HepG2 (cell line): Measurements from ENCODE around the gene AFF4. TPM values are rescaled to one million over a fixed set of nuclear protein-coding genes. Genes with fewer than 3 reads are reported as not detected.

Experiments used
- ATAC-seq: fragments of 200-7000 bp; cut with Tn5 transposase; 3 replicates; pipeline ENCODE4 v1.9.1; 2020; ENCODE audit warnings: mild to moderate bottlenecking, moderate library complexity
- BruUV-seq: library from RNA; stranded (reverse); fragments of 400-500 nt; replicated peaks from 2 replicates; lab custom pipeline; 2021; lab: Mats Ljungman, UMichigan
- CTCF ChIA-PET: fragments of 300-600 bp; formaldehyde crosslinking; extraction: SDS; loops from one replicate; lab custom pipeline; 2021; ENCODE audit warnings: low total read pairs, inconsistent platforms, low intra/inter-chr PET ratio; lab: Yijun Ruan, JAX
- POLR2A ChIA-PET: fragments of 350-600 bp; sonication (Branson Sonifier 250); formaldehyde crosslinking; loops from one replicate; lab custom pipeline; 2020; ENCODE audit warnings: antibody characterized with exemption, inconsistent platforms; lab: Yijun Ruan, JAX
- DNase-seq: peaks from one replicate; pipeline ENCODE4 v3.0.0-alpha.2; 2015; ENCODE audit warnings: low spot score
- FAIRE-seq: peaks from 3 replicates; lab custom pipeline; 2011; peaks lifted over from hg19 to GRCh38; lab: Jason Lieb, UNC
- H2AFZ ChIP-seq: one replicate; pipeline ENCODE4 v1.6.1; 2011; ENCODE audit warnings: low read length, inconsistent platforms
- H3K27ac ChIP-seq: fragments of 300-600 bp; 3 replicates; pipeline ENCODE4 v1.8.0; 2011; ENCODE audit warnings: mixed run types, mild to moderate bottlenecking, mixed read lengths, low read length, inconsistent platforms; ENCODE audit not compliant: insufficient read depth; ENCODE audit errors: extremely low read length
- H3K27me3 ChIP-seq, 2 experiments: fragments of 200-600 bp in 1 of 2; 2 replicates in 1 of 2; 3 replicates in 1 of 2; pipeline versions ENCODE4 v1.6.0 to v1.8.0; 2011; ENCODE audit warnings: low read length in 2 of 2, mild to moderate bottlenecking in 2 of 2, moderate library complexity in 2 of 2, inconsistent platforms in 1 of 2; ENCODE audit not compliant: insufficient read depth in 2 of 2, control insufficient read depth in 1 of 2
- H3K36me3 ChIP-seq, 2 experiments: fragments of 200-600 bp in 1 of 2; replicated peaks in 1 of 2; 2 replicates in 1 of 2; 3 replicates in 1 of 2; pipeline versions ENCODE4 v1.5.1 to v1.8.0; 2011; ENCODE audit warnings: low read length in 2 of 2, inconsistent platforms in 1 of 2; ENCODE audit not compliant: insufficient read depth in 2 of 2, control insufficient read depth in 1 of 2
- H3K4me1 ChIP-seq: 2 replicates; pipeline ENCODE4 v1.5.1; 2012; ENCODE audit warnings: low read length, inconsistent platforms; ENCODE audit not compliant: insufficient read depth
- H3K4me2 ChIP-seq: 2 replicates; pipeline ENCODE4 v1.6.0; 2011; ENCODE audit warnings: low read depth, low read length, inconsistent platforms
- H3K4me3 ChIP-seq, 3 experiments: fragments of 200-600 bp in 1 of 3; sonication (generic), shearing (Covaris generic) in 1 of 3; replicated peaks in 1 of 3; 2 replicates each; pipeline ENCODE4 v1.5.1; 2011 to 2016; ENCODE audit warnings: low read length in 3 of 3, inconsistent platforms in 2 of 3, low read depth in 2 of 3, mild to moderate bottlenecking in 2 of 3, control low read depth in 1 of 3, mixed read lengths in 1 of 3; ENCODE audit not compliant: insufficient read depth in 1 of 3
- H3K79me2 ChIP-seq: one replicate; pipeline ENCODE4 v1.6.1; 2011; ENCODE audit warnings: low read length, inconsistent platforms; ENCODE audit not compliant: insufficient read depth
- H3K9ac ChIP-seq: 2 replicates; pipeline ENCODE4 v1.6.0; 2011; ENCODE audit warnings: mild to moderate bottlenecking, low read depth, low read length, inconsistent platforms; ENCODE audit not compliant: insufficient read depth
- H3K9me3 ChIP-seq: 2 replicates; pipeline ENCODE4 v1.5.1; 2012; ENCODE audit warnings: mild to moderate bottlenecking, low read length
- H4K20me1 ChIP-seq: 2 replicates; pipeline ENCODE4 v1.6.0; 2011; ENCODE audit warnings: inconsistent platforms, mild to moderate bottlenecking, low read length, moderate library complexity; ENCODE audit not compliant: insufficient read depth
- BRF2 ChIP-seq: sonication (generic); formaldehyde crosslinking; IDR thresholded peaks from 2 replicates; pipeline ENCODE4 v1.8.1; 2022; ENCODE audit warnings: mild to moderate bottlenecking, missing genetic modification reagents
- CBX1 ChIP-seq: IDR thresholded peaks from one replicate; pipeline ENCODE4 v1.6.1; 2016; ENCODE audit warnings: antibody characterized with exemption, low read depth
- FOSL1 ChIP-seq: sonication (generic); formaldehyde crosslinking; IDR thresholded peaks from 2 replicates; pipeline ENCODE4 v1.9.0; 2021; ENCODE audit warnings: missing genetic modification reagents, borderline replicate concordance
- HNF4A ChIP-seq: sonication (generic); formaldehyde crosslinking; IDR thresholded peaks from 2 replicates; pipeline ENCODE4 v1.4.0; 2020; ENCODE audit warnings: missing genetic modification reagents
- HNRNPUL1 ChIP-seq: fragments of 200-400 bp; formaldehyde crosslinking; IDR thresholded peaks from 2 replicates; pipeline ENCODE4 v1.6.1; 2017; ENCODE audit warnings: low read depth, mild to moderate bottlenecking, low read length, moderate library complexity
- IRF9 ChIP-seq: sonication (generic); formaldehyde crosslinking; IDR thresholded peaks from 2 replicates; pipeline ENCODE4 v1.8.0; 2022; ENCODE audit warnings: missing genetic modification reagents, mild to moderate bottlenecking, borderline replicate concordance
- KMT2A ChIP-seq: sonication (generic); formaldehyde crosslinking; IDR thresholded peaks from 2 replicates; pipeline ENCODE4 v1.4.0; 2020; ENCODE audit warnings: missing genetic modification reagents
- LCORL ChIP-seq, 2 experiments: fragments of 450-650 bp in 1 of 2; sonication (generic) in 1 of 2; formaldehyde crosslinking in 1 of 2; IDR thresholded peaks; 2 replicates each; pipeline versions ENCODE4 v1.5.0 to v1.6.1; 2017 to 2020; ENCODE audit warnings: antibody characterized with exemption in 1 of 2, missing genetic modification reagents in 1 of 2
- NFYB ChIP-seq: sonication (generic); formaldehyde crosslinking; IDR thresholded peaks from 2 replicates; pipeline ENCODE4 v1.4.0; 2020; ENCODE audit warnings: missing genetic modification reagents
- NPAS2 ChIP-seq: sonication (generic); formaldehyde crosslinking; IDR thresholded peaks from 2 replicates; pipeline ENCODE4 v1.8.0; 2022; ENCODE audit warnings: mild to moderate bottlenecking, missing genetic modification reagents, borderline replicate concordance
- SIX1 ChIP-seq: sonication (generic); formaldehyde crosslinking; IDR thresholded peaks from 2 replicates; pipeline ENCODE4 v1.4.0; 2020; ENCODE audit warnings: missing genetic modification reagents, borderline replicate concordance
- SNRNP70 ChIP-seq: fragments of 200-400 bp; formaldehyde crosslinking; IDR thresholded peaks from 2 replicates; pipeline ENCODE4 v1.6.1; 2017; ENCODE audit warnings: mild to moderate bottlenecking, low read depth, low read length, moderate library complexity
- ZBTB3 ChIP-seq: sonication (generic); formaldehyde crosslinking; IDR thresholded peaks from 2 replicates; pipeline ENCODE4 v1.4.0; 2020; ENCODE audit warnings: low read depth, mild to moderate bottlenecking, moderate library complexity, missing genetic modification reagents, borderline replicate concordance
- ZBTB7A ChIP-seq: sonication (generic); formaldehyde crosslinking; IDR thresholded peaks from 2 replicates; pipeline ENCODE4 v1.8.0; 2022; ENCODE audit warnings: mild to moderate bottlenecking, missing genetic modification reagents
- ZC3H4 ChIP-seq: sonication (generic); formaldehyde crosslinking; IDR thresholded peaks from 2 replicates; pipeline ENCODE4 v1.4.0; 2020; ENCODE audit warnings: missing genetic modification reagents, borderline replicate concordance
- ZEB1 ChIP-seq: IDR thresholded peaks from 2 replicates; pipeline ENCODE4 v1.6.1; 2012; ENCODE audit warnings: mild to moderate bottlenecking, low read depth, inconsistent platforms; ENCODE audit not compliant: insufficient replicate concordance
- ZNF10 ChIP-seq: sonication (generic); formaldehyde crosslinking; IDR thresholded peaks from 2 replicates; pipeline ENCODE4 v1.4.0; 2020; ENCODE audit warnings: mild to moderate bottlenecking, low read depth, missing genetic modification reagents, borderline replicate concordance
- ZNF691 ChIP-seq: sonication (generic); formaldehyde crosslinking; IDR thresholded peaks from 2 replicates; pipeline ENCODE4 v1.4.0; 2020; ENCODE audit warnings: missing genetic modification reagents, low read depth, mild to moderate bottlenecking, borderline replicate concordance
- ZNF749 ChIP-seq: sonication (generic); formaldehyde crosslinking; IDR thresholded peaks from 2 replicates; pipeline ENCODE4 v1.8.0; 2022; ENCODE audit warnings: mild to moderate bottlenecking, missing genetic modification reagents, moderate library complexity, borderline replicate concordance
- ZSCAN31 ChIP-seq: sonication (generic); formaldehyde crosslinking; IDR thresholded peaks from 2 replicates; pipeline ENCODE4 v1.5.0; 2020; ENCODE audit warnings: low read depth, mild to moderate bottlenecking, missing genetic modification reagents
- WGBS: methylation state at CpG from one replicate; pipeline ENCODE4 v1.1.6; 2017; ENCODE audit warnings: low lambda C conversion rate; 5-methylcytosine and 5-hydroxymethylcytosine counted together
- in situ Hi-C: cut with HindIII; loops from 2 replicates; pipeline ENCODE4 v1.10.0; 2017; ENCODE audit warnings: low pct_unique_long_range_greater_than_20kb; ENCODE audit not compliant: extremely low pct_ligation_motif_present
- intact Hi-C: fragments of 100-400 bp; cut with micrococcal nuclease; formaldehyde crosslinking; loops from one replicate; pipeline ENCODE4 v1.10.0; 2022; ENCODE audit not compliant: unreplicated experiment
- polyA plus RNA-seq, 8 experiments: library from polyadenylated mRNA; depleted of rRNA in 3 of 8; stranded (reverse) in 7 of 8; unstranded in 1 of 8; fragments of >200 nt; fragmentation: Illumina TruSeq in 4 of 8; extraction: Trizol in 4 of 8; gene quantifications; 2 replicates each; pipeline versions ENCODE4 v1.2.1 to v1.2.3, GENCODE V29; 2011 to 2016; ENCODE audit warnings: low read depth in 4 of 8, missing spikeins in 1 of 8, mixed read lengths in 1 of 8; ENCODE audit not compliant: insufficient read depth in 1 of 8
- total RNA-seq, 5 experiments: library from RNA; depleted of rRNA; stranded (reverse); fragments of >200 nt; fragmentation: Illumina TruSeq; extraction: Trizol; gene quantifications; 2 replicates each; pipeline ENCODE4 v1.2.3, GENCODE V29; 2016; ENCODE audit warnings: low read depth in 1 of 5

The AFF4 gene
- total and polyA plus RNA-seq, 2 of the 13 experiments (the other 11 are each of a cell fraction or from before 2014, with no cell fraction given): 22.1 to 25.5 TPM

- no peak for FAIRE-seq
- Histone ChIP-seq H3K4me2 (peak overlapping the region; percentile 93), H3K9ac (peak overlapping the region; percentile 96), H2AFZ (no peak overlapping the region), H4K20me1 (no peaks in the 10 kb centered on the region), H3K27me3 (no peaks in the 10 kb centered on the region), H3K4me3 (peak overlapping the region; percentile 79 to 94 (median 93)), H3K79me2 (peaks cover 37% of the 10 kb centered on the region), H3K4me1 (peaks cover 74% of the 10 kb centered on the region), H3K27ac (peak overlapping the region; percentile 90), H3K9me3 (no peaks in the 10 kb centered on the region), H3K36me3 (peaks cover 1 to 8% of the 10 kb centered on the region in 2 experiments; a peak in 3 of 5 replicates)
- intact Hi-C loops: no loop called here
- ChIA-PET CTCF (interaction anchor here (1.4 to 3.1 kb wide), 2 partner anchors 52 to 76 kb away, joined by 4 to 39 read pairs; no protein-coding TSS in a partner anchor), POLR2A (interaction anchor here (0.6 to 6.6 kb wide), 11 partner anchors 9 to 220 kb away, joined by 3 to 91 read pairs (median 22); partner anchors contain the start of genes GDF9, HSPA4, LEAP2 and UQCRQ)
- no peak; the same call in 2 of the 3 replicates for ATAC-seq
- TSS peak; percentile 82 for BruUV-seq
- in situ Hi-C loops: loop anchor here (5.0 kb wide), 1 partner anchor 41 kb away; the partner anchor contains the start of gene LEAP2
- 68% methylated on average over 13 of the region's 15 CpGs for WGBS
- DNase-seq: no peak
- TF ChIP-seq BRF2 (CRISPR knock-in tag) (no peak), SIX1 (no peak), ZC3H4 (CRISPR knock-in tag) (peak; percentile 60; the same call in 1 of the 2 replicates), NFYB (no peak), KMT2A (CRISPR knock-in tag) (no peak), ZSCAN31 (no peak), ZEB1 (no peak), ZBTB3 (0 out of 2 replicates have a peak, but pooled peaks have one; percentile 8), FOSL1 (CRISPR knock-in tag) (no peak), HNF4A (peak; percentile 30), ZNF10 (CRISPR knock-in tag) (no peak), ZNF691 (CRISPR knock-in tag) (no peak), ZBTB7A (CRISPR knock-in tag) (0 out of 2 replicates have a peak, but pooled peaks have one; percentile 28), SNRNP70 (no peak), CBX1 (no peak), NPAS2 (CRISPR knock-in tag) (0 out of 2 replicates have a peak, but pooled peaks have one; percentile 14), HNRNPUL1 (no peak), ZNF749 (CRISPR knock-in tag) (no peak), IRF9 (CRISPR knock-in tag) (0 out of 2 replicates have a peak, but pooled peaks have one; percentile 10), LCORL (IDR thresholded peaks at IDR 0.05) (no peak), LCORL (CRISPR knock-in tag; IDR thresholded peaks at IDR 0.05) (no peak)
Measured at GRCh38 chr5:132831095-132831860, 132.2 kb downstream of the AFF4 start.
